HG03175 (cell line): ENCODE data around the gene CDC37.

Source experiments
- ATAC-seq: cut with Tn5 transposase; IDR thresholded peaks from one replicate; pipeline ENCODE4 v1.9.1; 2021; ENCODE audit warnings: mild to moderate bottlenecking, moderate library complexity; ENCODE audit not compliant: unreplicated experiment

The CDC37 gene

DNA sequence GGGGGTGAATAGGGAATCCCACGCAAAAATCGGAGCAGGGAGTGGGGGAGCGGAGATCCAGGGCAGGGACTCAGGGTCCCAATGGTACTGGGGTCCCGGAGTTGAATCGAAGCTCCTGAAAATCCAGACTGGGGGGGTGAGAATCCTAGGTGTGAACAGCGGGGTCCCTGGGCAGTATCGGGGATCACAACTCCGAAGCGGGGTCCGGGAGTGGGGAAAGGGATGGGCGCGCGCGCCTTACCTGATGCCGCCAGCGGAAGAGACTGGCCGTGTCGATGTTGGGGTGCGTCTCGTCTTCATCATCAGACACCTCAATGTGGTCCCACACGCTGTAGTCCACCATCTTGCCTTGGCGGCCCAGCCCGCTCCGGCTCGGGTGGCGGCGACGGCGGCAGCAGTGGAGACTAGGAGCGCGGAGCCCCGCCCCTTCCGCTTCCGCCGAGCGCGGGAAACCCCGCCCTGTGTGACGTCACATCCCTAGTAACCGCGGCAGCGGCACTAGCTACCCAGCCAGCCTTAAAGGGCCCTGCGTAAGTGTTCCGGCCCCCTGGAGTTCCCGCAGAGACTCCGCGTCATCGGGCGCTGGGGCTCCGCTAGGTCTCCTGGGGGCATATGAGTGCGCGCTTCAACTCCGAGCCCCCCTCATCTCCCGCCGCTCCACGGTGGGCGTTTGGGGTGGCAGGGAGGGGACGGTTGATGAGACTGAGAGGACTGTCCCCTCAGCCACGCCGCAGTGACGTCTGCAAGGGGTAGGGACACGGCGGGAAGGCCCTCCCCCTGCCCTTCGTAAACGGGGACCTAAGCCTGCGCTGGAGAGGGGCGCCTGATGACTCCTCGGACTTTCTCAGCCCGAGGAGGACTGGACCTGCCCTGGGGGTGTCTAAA is at the start of gene CDC37:
Gene CDC37, minus strand, starts transcription at position 406 of the 885 bp plus-strand sequence. Its CDS starts 63 bp downstream, at position 343.
- peak; percentile 86 for ATAC-seq

DNA sequence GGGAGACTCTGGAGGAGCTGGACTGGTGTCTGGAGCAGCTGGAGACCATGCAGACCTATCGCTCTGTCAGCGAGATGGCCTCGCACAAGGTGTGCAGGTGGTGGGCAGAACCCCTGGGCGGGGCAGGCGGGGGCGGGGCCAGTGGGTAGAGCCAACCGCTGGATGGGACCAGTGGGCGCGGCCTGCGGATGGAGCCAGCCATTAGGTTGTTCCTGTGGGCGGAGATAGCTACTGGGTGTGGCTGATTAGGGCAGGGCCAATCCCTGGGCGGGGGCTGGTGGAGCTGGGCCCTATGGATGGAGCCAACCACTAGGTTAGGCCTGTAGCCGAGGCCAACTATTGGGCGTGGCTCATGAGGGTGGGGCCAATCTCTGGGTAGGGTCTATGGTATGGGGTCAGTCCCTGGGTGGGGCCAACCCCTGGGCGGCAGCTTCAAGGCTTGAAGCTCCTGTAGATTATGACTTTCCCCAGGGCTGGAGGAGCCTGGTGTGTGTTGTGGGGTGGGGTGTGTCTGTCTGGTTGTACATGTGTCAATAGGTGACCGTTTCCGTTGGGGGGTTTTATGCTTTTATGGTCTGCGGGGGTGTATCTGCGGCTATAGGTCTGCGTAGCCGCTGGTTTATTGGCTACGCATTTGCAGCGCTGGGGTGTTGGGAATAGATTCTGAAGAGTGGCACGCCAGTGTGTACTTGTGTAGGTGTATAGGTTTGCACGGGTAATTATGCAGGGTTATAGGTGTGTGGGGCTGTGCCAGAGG is 47.7 kb upstream of the CDC37 start:
- ATAC-seq = no peak

- ATAC-seq = no peak
Observed at GRCh38 chr19:10450191-10450852, 47.0 kb upstream of the CDC37 start.

DNA sequence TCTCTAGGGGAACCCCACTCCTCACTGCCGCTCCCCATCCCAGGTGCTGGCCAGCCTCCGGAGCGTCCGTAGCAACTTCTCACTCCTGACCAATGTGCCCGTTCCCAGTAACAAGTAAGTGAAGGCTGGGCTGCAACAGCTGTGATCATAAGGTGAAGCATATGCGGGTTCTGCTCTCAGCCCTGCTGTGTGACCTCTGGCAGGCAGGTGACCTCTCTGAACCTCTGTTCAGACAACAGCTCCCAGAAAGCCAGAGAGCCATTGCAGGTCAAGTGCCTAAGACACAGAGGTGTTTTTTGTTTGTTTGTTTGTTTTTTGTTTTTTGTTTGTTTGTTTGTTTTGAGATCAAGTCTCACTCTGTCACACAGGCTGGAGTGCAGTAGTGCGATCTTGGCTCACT is 45.7 kb upstream of the CDC37 start:
- no peak for ATAC-seq

- no peak for ATAC-seq
Observed at GRCh38 chr19:10442698-10443097, 39.4 kb upstream of the CDC37 start.

DNA sequence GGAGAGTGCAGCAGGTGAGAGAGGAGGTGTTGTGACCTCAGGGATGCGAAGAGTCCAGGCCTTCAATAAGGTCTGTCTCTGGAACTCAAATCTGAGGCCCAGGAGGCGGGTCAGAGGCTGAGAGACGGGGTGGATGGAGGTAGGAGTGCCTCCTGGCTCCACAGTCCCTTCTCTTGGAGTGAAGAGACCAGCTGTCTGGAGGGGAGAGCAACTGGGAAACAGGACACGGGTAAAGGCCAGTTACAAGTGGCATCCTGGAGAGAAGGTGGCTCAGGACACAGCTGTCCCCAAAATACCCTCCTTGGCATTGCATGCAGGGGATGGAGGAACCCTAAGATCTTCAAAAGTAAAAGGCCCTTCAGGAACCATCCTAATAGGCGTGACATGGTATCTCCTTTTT is 36.2 kb upstream of the CDC37 start:
- no peak for ATAC-seq

DNA sequence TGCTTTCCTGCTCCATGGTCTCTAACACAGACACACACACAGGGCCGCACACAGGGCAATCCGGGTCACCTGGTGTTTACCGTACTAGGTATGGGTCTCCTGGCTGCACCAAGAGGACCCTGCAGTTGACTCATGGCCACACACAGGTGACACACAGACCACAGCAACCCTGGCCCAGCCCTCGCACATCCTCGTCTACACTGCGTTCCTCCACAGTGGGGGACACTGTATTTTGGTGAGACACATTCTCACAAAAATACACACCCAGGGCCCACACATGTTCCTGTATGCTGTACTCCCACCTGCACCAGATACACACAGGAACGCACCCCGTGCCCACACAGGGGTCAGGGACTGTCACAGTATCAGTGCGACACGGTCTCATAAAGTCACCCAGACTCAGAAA is 29.8 kb upstream of the CDC37 start:
- ATAC-seq = no peak

GRCh38 chr19:10432736-10433130 is 29.4 kb upstream of the CDC37 start:
- no peak for ATAC-seq

- no peak for ATAC-seq
Observed at GRCh38 chr19:10431943-10432735, 28.8 kb upstream of the CDC37 start.

DNA sequence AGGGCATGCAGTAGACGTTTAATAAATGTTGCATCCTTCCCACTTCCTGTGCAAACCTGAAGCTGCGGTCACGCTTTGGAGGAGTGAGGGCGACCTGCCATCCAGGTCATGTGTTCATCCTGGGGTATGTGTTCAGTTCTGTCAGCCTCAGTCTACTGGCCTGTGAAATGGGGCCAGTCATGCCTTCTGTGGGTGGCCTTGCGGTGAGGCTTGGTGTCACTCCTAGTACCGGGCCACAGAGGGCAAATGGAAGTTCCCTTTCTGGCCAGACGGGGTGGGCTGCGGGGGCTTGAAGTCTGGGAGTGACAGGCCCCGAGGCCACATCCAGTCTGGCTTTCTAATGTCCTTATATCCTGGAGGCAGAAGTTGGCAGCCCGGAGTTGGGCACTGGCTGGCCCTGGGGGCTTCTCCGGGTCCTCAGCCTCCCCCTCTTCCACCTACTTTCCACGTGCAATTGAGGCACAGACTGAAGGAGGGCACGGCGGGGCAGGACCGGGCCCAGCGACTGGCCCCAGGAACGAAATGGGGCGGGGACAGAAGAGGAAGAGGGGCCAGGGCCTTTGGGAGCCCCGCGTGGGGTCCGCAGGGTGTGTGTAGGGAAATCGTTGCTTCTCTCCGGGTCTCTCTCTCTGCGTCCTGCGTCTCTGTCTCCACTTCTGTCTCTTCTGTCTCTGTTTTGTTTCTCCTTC is 28.1 kb upstream of the CDC37 start:
- ATAC-seq = no peak

GRCh38 chr19:10430505-10431253 is 27.3 kb upstream of the CDC37 start:
- ATAC-seq = no peak

- no peak for ATAC-seq
Observed at GRCh38 chr19:10428996-10429381, 25.6 kb upstream of the CDC37 start.

DNA sequence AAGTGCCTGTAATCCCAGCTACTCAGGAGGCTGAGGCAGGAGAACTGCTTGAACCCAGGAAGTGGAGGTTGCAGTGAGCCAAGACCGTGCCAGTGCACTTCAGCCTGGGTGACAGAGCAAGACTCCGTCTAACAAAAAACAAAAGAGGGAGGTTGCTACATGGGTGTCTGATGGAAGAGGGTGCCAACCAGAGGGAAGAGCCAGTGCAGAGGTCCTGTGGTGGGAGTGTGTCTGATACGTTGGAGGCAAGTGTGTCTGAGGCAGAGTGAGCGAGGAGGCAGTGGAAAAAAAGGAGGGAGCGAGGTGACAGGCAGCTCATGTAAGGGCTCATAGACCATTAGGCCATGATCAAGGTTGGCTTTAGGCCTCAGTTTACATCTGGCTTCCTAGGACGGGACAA is 23.8 kb upstream of the CDC37 start:
- ATAC-seq = no peak

GRCh38 chr19:10424011-10424637 is 20.8 kb upstream of the CDC37 start:
- ATAC-seq = no peak

GRCh38 chr19:10422846-10423245 is 19.5 kb upstream of the CDC37 start:
- ATAC-seq = no peak

GRCh38 chr19:10422046-10422461 is 18.7 kb upstream of the CDC37 start:
- ATAC-seq = no peak

DNA sequence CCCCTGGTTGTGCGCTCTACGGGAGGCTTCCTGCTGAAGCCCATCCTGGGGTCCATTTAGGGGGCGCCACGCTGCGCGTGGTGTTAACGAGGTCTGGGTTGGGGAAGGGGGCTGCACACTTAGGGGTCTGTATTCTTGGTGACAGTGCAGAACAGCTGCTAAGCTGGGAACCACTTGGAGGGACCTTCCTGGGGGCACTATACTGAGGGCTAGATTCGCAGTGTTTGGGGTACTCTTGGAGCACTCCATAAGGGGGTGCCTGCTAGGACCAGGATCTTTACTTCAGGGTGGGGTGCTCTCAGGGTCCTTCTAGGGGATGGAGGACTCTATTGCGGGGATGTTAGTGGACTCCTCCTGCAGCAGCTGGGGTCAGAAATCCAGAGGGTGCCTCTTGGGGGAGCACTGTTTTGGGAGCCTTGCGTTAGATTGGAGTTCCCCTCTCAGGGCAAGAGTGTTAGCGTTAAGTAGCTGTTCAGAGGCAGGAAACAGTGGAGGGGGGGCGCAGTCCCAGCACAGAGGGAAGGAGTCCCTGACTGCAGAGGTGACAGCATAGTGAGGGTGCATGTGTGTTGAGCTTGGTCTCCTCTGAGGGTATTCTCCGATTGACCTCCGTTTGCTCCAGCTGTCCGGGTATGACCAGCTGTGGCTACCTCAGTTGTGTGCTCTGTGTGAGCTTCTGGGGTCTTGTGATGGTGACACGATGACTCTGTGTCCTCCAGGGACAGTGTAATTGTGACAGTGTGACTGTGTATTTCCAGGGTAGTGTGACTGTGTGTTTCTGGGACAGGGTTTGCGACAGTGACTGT is 18.1 kb upstream of the CDC37 start:
- no peak for ATAC-seq
